Endodermal cell (in vitro differentiated cells): ENCODE data around the gene MFN1. TPM values are rescaled to one million over a fixed set of nuclear protein-coding genes. Genes with fewer than 3 reads are reported as not detected.

Source experiments
- DNase-seq: peaks from one replicate; pipeline ENCODE4 v3.0.0-alpha.2; 2017
- H3K27ac ChIP-seq: 2 replicates; pipeline ENCODE4 v1.5.1; 2013; ENCODE audit warnings: mild to moderate bottlenecking, low read depth, low read length, moderate library complexity
- H3K27me3 ChIP-seq: 2 replicates; pipeline ENCODE4 v1.6.1; 2013; ENCODE audit warnings: mild to moderate bottlenecking, low read length, moderate library complexity; ENCODE audit not compliant: insufficient read depth, control insufficient read depth, poor library complexity, severe bottlenecking
- H3K36me3 ChIP-seq: 2 replicates; pipeline ENCODE4 v1.7.0; 2013; ENCODE audit warnings: mild to moderate bottlenecking, low read length, moderate library complexity; ENCODE audit not compliant: control insufficient read depth, insufficient read depth
- H3K4me1 ChIP-seq: one replicate; pipeline ENCODE4 v1.7.0; 2013; ENCODE audit warnings: low read length; ENCODE audit not compliant: control insufficient read depth, insufficient read depth
- H3K4me3 ChIP-seq: 2 replicates; pipeline ENCODE4 v1.5.1; 2013; ENCODE audit warnings: mild to moderate bottlenecking, low read length, moderate library complexity
- H3K9ac ChIP-seq: 2 replicates; pipeline ENCODE4 v1.6.1; 2013; ENCODE audit warnings: mild to moderate bottlenecking, low read length, moderate library complexity; ENCODE audit not compliant: poor library complexity, severe bottlenecking; ENCODE audit errors: extremely low read depth
- H3K9me3 ChIP-seq: 2 replicates; pipeline ENCODE4 v1.6.1; 2013; ENCODE audit warnings: mild to moderate bottlenecking, low read length, moderate library complexity; ENCODE audit not compliant: control insufficient read depth
- H3K27ac Mint-ChIP-seq: 2 replicates; pipeline ENCODE4 v1.8.0; 2020; ENCODE audit warnings: mixed read lengths
- H3K27me3 Mint-ChIP-seq: 2 replicates; pipeline ENCODE4 v1.8.0; 2021; ENCODE audit warnings: mild to moderate bottlenecking, mixed read lengths; ENCODE audit not compliant: insufficient read depth
- H3K36me3 Mint-ChIP-seq: 2 replicates; pipeline ENCODE4 v1.8.0; 2020; ENCODE audit warnings: low read depth, mixed read lengths
- H3K4me1 Mint-ChIP-seq: 2 replicates; pipeline ENCODE4 v1.8.0; 2020; ENCODE audit warnings: mixed read lengths
- H3K4me3 Mint-ChIP-seq: 2 replicates; pipeline ENCODE4 v1.8.0; 2020; ENCODE audit warnings: mild to moderate bottlenecking, moderate library complexity, mixed read lengths
- H3K9me3 Mint-ChIP-seq: 2 replicates; pipeline ENCODE4 v1.8.0; 2020; ENCODE audit warnings: mild to moderate bottlenecking, mixed read lengths
- WGBS, 2 experiments: methylation state at CpG; one replicate each; pipeline versions ENCODE4 v1.1.5 to v1.1.7; 2013; ENCODE audit warnings: missing lambda C conversion rate in 2 of 2, mixed read lengths in 1 of 2; ENCODE audit not compliant: insufficient coverage in 1 of 2, insufficient read length in 1 of 2; 5-methylcytosine and 5-hydroxymethylcytosine counted together
- total RNA-seq, 2 donors: library from RNA; stranded (reverse); fragmentation: NEBNext Ultra II Directional in 1 of 2; extraction: Animal tissue kit (Norgen Biotek cat#: 25700) in 1 of 2; gene quantifications; 2 replicates in 1 of 2; 3 replicates in 1 of 2; pipeline ENCODE4 v1.2.1, GENCODE V29; 2021
- TF ChIP-seq, protein P1 (sequence below): fragments of 200-600 bp; sonication (generic); conservative IDR thresholded peaks from 2 replicates; pipeline ENCODE4 v1.5.0; 2021; ENCODE audit warnings: antibody characterized with exemption, mild to moderate bottlenecking

The MFN1 gene
- total RNA-seq, 2 donors from 2014 or later: 42.9 to 45.1 TPM

DNA sequence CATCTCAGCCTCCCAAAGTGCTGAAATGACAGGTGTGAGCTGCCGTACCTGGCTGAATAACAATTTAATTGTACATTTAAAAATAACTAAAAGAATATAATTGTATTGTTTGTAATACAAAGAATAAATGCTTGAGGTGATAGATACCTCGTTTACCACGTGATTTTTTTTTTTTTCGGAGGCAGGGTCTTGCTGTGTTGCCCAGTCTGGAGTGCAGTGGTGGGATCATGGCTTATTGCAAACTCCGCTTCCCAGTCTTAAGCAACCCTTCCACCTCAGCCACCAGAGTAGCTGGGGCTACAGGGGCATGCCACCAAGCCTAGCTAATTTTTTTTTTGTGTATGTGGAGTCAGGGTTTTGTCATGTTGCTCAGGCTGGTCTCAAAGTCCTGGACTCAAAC lies 15.8 kb downstream of the MFN1 start:
- no peak overlapping the region for H3K4me3 Mint-ChIP-seq
- no peaks in the 10 kb centered on the region for H3K4me1 Mint-ChIP-seq
- DNase-seq: no peak
- no peak overlapping the region for H3K9ac ChIP-seq
- H3K27ac ChIP-seq: no peak overlapping the region
- no peaks in the 10 kb centered on the region for H3K27me3 Mint-ChIP-seq
- no peaks in the 10 kb centered on the region for H3K9me3 Mint-ChIP-seq
- H3K27me3 ChIP-seq: no peaks in the 10 kb centered on the region
- 90 to 99% methylated on average over 3 to 4 of the region's 5 CpGs for WGBS, 2 experiments
- no peak overlapping the region for H3K4me3 ChIP-seq
- no peak overlapping the region for H3K27ac Mint-ChIP-seq
- TF ChIP-seq, protein P1, sequence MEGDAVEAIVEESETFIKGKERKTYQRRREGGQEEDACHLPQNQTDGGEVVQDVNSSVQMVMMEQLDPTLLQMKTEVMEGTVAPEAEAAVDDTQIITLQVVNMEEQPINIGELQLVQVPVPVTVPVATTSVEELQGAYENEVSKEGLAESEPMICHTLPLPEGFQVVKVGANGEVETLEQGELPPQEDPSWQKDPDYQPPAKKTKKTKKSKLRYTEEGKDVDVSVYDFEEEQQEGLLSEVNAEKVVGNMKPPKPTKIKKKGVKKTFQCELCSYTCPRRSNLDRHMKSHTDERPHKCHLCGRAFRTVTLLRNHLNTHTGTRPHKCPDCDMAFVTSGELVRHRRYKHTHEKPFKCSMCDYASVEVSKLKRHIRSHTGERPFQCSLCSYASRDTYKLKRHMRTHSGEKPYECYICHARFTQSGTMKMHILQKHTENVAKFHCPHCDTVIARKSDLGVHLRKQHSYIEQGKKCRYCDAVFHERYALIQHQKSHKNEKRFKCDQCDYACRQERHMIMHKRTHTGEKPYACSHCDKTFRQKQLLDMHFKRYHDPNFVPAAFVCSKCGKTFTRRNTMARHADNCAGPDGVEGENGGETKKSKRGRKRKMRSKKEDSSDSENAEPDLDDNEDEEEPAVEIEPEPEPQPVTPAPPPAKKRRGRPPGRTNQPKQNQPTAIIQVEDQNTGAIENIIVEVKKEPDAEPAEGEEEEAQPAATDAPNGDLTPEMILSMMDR: no peak
- peaks cover 55% of the 10 kb centered on the region for H3K36me3 Mint-ChIP-seq
- H3K9me3 ChIP-seq: no peaks in the 10 kb centered on the region
- H3K4me1 ChIP-seq: no peaks in the 10 kb centered on the region
- peaks cover 78% of the 10 kb centered on the region for H3K36me3 ChIP-seq

DNA sequence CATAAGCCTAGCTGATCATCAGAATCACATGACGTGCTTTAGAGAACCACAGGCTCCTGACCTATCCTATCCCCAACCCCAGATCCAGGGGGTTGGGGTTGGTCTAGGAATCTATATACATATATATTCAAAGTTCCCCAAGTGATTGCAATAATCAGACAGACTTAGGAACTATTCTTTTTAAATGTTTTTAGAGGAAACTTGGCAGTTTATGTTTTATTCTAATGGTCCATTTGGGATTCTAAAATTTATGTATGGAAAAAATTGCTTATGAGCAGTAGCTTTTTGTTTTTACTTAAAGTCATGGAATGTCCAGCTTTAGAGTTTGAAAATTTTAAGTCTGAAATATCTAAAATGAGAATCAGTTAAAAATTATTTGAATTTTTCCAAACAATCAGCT lies 22.1 kb downstream of the MFN1 start:
- no CpG with 5 or more reads among the region's 1 CpG for WGBS, 2 experiments
- Histone ChIP-seq H3K27me3 (no peaks in the 10 kb centered on the region), H3K9ac (no peak overlapping the region), H3K27ac (no peak overlapping the region), H3K36me3 (peaks cover 34% of the 10 kb centered on the region), H3K9me3 (no peaks in the 10 kb centered on the region), H3K4me3 (no peak overlapping the region), H3K4me1 (no peaks in the 10 kb centered on the region)
- no peak for DNase-seq
- Mint-ChIP-seq H3K4me3 (no peak overlapping the region), H3K9me3 (no peaks in the 10 kb centered on the region), H3K27me3 (no peaks in the 10 kb centered on the region), H3K36me3 (peaks cover 34% of the 10 kb centered on the region), H3K27ac (no peak overlapping the region), H3K4me1 (no peaks in the 10 kb centered on the region)
- TF ChIP-seq, protein P1: no peak

DNA sequence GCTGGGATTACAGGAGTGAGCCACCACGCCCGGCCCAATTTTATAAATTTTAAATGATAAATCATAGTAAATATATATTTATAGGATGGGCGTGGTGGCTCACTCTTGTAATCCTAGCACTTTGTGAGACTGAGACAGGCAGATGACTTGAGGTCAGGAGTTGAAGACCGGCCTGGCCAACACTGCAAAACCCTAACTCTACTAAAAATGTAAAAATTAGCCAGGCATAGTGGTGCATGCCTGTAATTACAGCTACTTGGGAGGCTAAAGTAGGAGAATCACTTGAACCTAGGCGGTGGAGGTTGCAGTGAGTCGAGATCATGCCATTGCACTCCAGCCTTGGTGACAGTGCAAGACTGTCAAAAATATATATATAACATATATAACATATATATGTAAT lies 26.4 kb downstream of the MFN1 start:
- no peaks in the 10 kb centered on the region for H3K27me3 Mint-ChIP-seq
- Histone ChIP-seq H3K4me3 (no peak overlapping the region), H3K36me3 (peaks cover 29% of the 10 kb centered on the region), H3K9ac (no peak overlapping the region), H3K27ac (no peak overlapping the region), H3K9me3 (no peaks in the 10 kb centered on the region), H3K27me3 (no peaks in the 10 kb centered on the region), H3K4me1 (no peaks in the 10 kb centered on the region)
- 96 to 100% methylated on average over 1 to 3 of the region's 6 CpGs for WGBS, 2 experiments
- H3K27ac Mint-ChIP-seq: no peak overlapping the region
- H3K4me1 Mint-ChIP-seq: no peaks in the 10 kb centered on the region
- H3K4me3 Mint-ChIP-seq: no peak overlapping the region
- DNase-seq: no peak
- TF ChIP-seq, protein P1: peak; percentile 54
- H3K9me3 Mint-ChIP-seq: no peaks in the 10 kb centered on the region
- peaks cover 27% of the 10 kb centered on the region for H3K36me3 Mint-ChIP-seq
